ENCODE data around the gene STUM. TPM values are rescaled to one million over a fixed set of nuclear protein-coding genes. Genes with fewer than 3 reads are reported as not detected.
"Not testable (repeated sequence)": the region's sequence is repeated elsewhere in the genome, so short reads cannot be mapped to it uniquely, and the experiment has no call there.

The STUM gene
- total RNA-seq, 2 donors from 2014 or later: not detected

DNA sequence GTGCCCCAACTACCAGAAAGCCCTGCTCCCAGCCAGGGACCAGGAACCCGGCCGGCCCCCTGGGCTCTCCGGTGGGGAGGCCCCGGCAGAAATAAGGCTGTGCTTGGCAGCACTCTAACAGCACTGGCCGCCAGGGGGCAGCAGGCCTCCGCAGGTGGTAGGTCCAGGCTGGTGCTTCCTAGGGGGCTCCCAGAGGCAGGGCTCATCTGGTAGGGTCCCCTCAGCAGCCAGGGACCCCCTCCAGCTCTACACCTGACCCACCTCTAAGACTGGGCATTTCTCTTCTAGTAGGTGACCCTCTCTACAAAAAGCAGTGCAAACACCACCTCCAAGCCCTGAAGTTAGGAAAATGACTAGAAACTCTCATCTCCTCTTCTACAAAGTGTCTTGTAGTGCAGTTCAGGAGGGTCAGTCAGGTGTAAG is 85.6 kb downstream of the STUM start:
- DNase-seq (peak; percentile 82 to 88), ATAC-seq (replicated peaks in 1 of 2) (peak; percentile 78 to 83)
- no peaks in the 10 kb centered on the region for H3K27me3 Mint-ChIP-seq (ENCODE audit: low read depth)
- peak overlapping the region; percentile 5 to 21 for H3K4me3 Mint-ChIP-seq
- H3K9me3 Mint-ChIP-seq: no peaks in the 10 kb centered on the region
- H3K27ac Mint-ChIP-seq: peak overlapping the region; percentile 3
- peaks cover 59% of the 10 kb centered on the region for H3K4me1 Mint-ChIP-seq (ENCODE audit: low read depth)
- H3K36me3 Mint-ChIP-seq (ENCODE audit: insufficient read depth in 2 of 2): peaks cover 5 to 18% of the 10 kb centered on the region in 2 donors

DNA sequence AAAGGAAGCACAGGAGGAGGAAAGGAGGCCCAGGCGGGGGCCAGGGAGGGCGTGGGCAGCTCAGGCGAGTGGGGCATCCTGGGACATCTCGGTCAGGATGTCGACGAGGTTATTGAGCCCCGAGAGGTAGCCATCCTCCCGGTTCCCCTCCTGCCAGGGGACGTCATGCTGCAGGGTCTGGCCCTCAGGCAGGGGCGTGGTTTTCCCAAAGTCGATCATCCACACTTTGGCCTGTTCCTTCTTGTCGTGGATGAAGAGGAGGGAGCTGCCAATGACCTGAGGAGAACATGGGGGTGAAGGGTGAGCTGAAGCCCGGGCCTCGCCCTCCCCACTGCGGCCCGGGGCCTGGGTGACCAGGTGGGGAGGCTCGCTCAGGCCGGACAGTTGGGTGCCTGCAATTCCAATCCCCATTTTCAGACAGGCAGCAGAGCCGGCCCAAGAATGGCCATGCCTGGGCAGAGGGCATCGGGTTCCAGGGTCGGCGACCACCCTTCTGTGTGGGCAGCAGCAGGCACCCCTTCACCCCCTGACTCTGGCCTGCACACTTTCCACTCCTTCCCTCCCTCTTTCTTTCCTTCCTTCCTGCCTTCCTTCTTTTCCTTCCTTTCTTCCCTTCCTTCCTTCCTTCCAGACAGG is 86.2 kb downstream of the STUM start:
- peak in 1 of 2 donors; percentile 1 for DNase-seq
- H3K27ac Mint-ChIP-seq: peak overlapping the region; percentile 68
- H3K27me3 Mint-ChIP-seq (ENCODE audit: low read depth): no peaks in the 10 kb centered on the region
- peaks cover 5 to 18% of the 10 kb centered on the region in 2 donors for H3K36me3 Mint-ChIP-seq (ENCODE audit: insufficient read depth in 2 of 2)
- H3K4me1 Mint-ChIP-seq (ENCODE audit: low read depth): peaks cover 59% of the 10 kb centered on the region
- no peak for ATAC-seq (replicated peaks in 1 of 2)
- H3K4me3 Mint-ChIP-seq: peak overlapping the region; percentile 58 to 70
- H3K9me3 Mint-ChIP-seq: no peaks in the 10 kb centered on the region

DNA sequence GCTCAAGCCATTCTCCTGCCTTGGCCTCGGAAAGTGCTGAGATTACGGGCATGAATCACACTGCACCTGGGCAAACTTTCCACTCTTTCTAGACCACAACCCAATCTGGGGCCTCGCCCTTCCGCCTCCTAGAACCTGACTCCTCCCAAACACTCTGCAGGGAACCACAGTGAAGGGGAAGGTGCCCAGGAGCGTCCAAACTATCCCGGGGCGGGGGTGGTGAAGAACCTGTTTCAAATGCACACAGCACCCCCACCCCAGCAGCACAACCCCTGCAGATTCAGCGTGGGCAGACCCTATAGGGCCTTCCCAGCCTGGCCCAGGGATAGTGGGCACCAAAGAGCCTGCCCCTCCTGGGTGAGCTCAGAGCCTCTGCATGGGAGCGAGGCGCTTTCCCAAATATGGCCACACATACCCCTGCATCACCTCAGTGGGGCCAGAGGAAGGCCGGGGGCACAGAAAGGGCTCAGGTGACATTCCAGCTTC is 86.9 kb downstream of the STUM start:
- no peaks in the 10 kb centered on the region for H3K9me3 Mint-ChIP-seq
- DNase-seq (peak; percentile 39 to 47), ATAC-seq (replicated peaks in 1 of 2) (peak; percentile 65 to 67)
- peaks cover 52% of the 10 kb centered on the region for H3K4me1 Mint-ChIP-seq (ENCODE audit: low read depth)
- peak overlapping the region; percentile 68 for H3K27ac Mint-ChIP-seq
- peak overlapping the region; percentile 58 to 70 for H3K4me3 Mint-ChIP-seq
- peaks cover 5 to 19% of the 10 kb centered on the region in 2 donors for H3K36me3 Mint-ChIP-seq (ENCODE audit: insufficient read depth in 2 of 2)
- H3K27me3 Mint-ChIP-seq (ENCODE audit: low read depth): no peaks in the 10 kb centered on the region

DNA sequence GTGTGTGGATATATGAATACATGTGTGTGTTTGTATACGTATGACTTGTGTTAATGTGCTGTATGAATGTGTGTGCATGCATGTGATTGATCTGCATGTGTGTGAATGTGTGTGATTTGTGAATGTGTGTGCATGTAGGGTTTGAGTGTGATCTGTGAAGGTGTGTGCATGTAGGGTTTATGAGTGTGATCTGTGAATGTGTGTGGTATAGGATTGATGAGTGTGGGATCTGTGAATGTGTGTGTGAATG is 88.2 kb downstream of the STUM start:
- Mint-ChIP-seq H3K9me3 (no peaks in the 10 kb centered on the region), H3K36me3 (ENCODE audit: insufficient read depth in 2 of 2) (peaks cover 5 to 19% of the 10 kb centered on the region in 2 donors), H3K4me1 (ENCODE audit: low read depth) (peaks cover 51% of the 10 kb centered on the region), H3K4me3 (no peak overlapping the region), H3K27ac (no peak overlapping the region), H3K27me3 (ENCODE audit: low read depth) (no peaks in the 10 kb centered on the region)
- ATAC-seq (replicated peaks in 1 of 2) (no peak), DNase-seq (no peak)

DNA sequence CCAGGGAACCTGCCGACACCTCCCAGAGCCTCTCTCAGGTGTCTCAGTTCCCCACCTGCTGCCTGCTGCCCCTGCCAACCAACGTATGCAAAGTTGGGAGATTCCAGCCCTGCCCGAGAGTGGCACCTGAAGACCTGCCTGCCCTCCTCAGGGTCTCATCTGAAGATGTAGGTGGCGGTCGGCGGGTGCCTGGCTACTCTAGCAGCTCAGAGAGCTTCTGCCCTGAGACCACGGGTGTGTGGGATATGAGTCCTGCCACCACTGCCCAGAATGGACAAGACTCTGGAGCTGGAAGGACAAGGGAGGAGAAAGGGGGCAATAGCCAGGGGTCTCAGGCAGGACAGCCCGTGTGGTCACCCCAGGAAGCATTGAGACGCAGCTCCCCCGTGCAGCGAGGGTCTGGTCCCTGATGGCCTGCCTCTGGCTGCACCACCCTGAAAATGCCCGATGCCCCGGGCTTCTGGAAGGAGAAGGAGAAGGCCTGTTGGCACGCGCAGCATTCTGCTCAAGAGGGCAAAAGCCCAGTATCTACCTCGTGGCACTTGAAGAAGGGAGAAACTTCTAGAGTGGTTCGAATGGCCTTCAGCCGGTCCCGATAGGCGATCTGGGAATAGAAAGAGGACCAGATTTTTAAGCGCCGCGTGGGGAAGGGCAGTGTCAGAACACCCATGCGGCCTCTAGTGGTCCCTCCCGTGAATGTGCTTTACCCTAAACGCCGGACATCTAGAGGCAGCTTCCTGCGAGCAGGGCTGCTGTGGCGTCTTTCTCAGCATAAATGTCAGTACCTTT is 88.8 kb downstream of the STUM start:
- H3K4me1 Mint-ChIP-seq (ENCODE audit: low read depth): peaks cover 52% of the 10 kb centered on the region
- no peaks in the 10 kb centered on the region for H3K9me3 Mint-ChIP-seq
- H3K27me3 Mint-ChIP-seq (ENCODE audit: low read depth): no peaks in the 10 kb centered on the region
- no peak for ATAC-seq (replicated peaks in 1 of 2)
- no peak overlapping the region for H3K27ac Mint-ChIP-seq
- no peak overlapping the region for H3K4me3 Mint-ChIP-seq
- H3K36me3 Mint-ChIP-seq (ENCODE audit: insufficient read depth in 2 of 2): peaks cover 7 to 24% of the 10 kb centered on the region in 2 donors
- no peak for DNase-seq

DNA sequence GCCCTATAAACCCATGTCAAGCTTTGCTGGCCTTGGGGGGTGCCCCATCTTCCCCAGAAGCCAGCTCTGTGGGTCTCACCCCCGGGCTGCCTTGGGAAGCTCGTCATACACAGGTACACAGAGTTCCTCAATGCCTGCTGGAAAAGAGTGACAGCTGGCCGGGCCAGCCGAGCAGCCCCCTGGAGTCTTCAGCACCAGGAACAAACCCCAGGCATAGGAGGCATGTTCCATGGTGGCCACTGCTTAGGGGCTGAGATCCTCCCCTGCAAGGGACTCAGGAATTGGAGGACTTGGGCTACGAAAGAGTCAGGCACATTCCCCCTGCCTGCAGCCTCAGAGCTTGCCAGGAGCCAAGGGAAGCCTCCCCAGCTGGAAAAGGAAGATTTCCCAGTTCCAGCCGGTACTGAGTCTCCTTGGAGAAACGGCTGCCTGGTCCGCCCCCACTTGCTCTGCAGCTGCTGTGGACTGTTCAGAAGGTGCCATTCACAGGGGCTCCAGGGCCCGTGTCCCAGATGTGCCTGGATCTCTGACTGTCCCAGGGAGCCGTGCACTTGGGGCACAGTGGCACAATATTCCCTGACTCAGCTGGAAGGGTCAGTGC is 89.5 kb downstream of the STUM start:
- Mint-ChIP-seq H3K27me3 (ENCODE audit: low read depth) (no peaks in the 10 kb centered on the region), H3K9me3 (no peaks in the 10 kb centered on the region), H3K27ac (no peak overlapping the region), H3K36me3 (ENCODE audit: insufficient read depth in 2 of 2) (peaks cover 7 to 23% of the 10 kb centered on the region in 2 donors), H3K4me3 (no peak overlapping the region), H3K4me1 (ENCODE audit: low read depth) (peaks cover 50% of the 10 kb centered on the region)
- DNase-seq (no peak), ATAC-seq (replicated peaks in 1 of 2) (no peak)

DNA sequence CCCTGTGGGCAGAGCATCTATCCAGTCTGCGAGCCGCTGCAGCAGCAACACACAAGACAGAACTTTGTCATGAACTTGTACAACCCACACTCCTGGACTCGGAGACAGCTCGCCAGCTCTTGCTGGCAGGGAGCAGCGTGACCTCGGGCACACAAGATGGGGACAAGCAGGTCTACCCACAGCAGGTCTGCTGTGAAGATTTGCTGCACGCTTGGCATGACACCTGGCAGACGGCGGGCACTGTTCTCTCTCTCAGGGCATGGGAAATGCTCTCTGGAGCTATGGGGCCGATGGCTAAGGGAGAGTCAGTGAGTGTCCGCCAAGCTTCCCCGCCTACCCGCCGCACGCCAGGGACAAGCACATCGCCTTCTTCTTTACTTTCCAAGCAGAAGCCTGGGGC is 90.0 kb downstream of the STUM start:
- peaks cover 50% of the 10 kb centered on the region for H3K4me1 Mint-ChIP-seq (ENCODE audit: low read depth)
- H3K4me3 Mint-ChIP-seq: no peak overlapping the region
- no peak overlapping the region for H3K27ac Mint-ChIP-seq
- DNase-seq (no peak), ATAC-seq (replicated peaks in 1 of 2) (no peak)
- peaks cover 7 to 25% of the 10 kb centered on the region in 2 donors for H3K36me3 Mint-ChIP-seq (ENCODE audit: insufficient read depth in 2 of 2)
- H3K27me3 Mint-ChIP-seq (ENCODE audit: low read depth): no peaks in the 10 kb centered on the region
- H3K9me3 Mint-ChIP-seq: no peaks in the 10 kb centered on the region

DNA sequence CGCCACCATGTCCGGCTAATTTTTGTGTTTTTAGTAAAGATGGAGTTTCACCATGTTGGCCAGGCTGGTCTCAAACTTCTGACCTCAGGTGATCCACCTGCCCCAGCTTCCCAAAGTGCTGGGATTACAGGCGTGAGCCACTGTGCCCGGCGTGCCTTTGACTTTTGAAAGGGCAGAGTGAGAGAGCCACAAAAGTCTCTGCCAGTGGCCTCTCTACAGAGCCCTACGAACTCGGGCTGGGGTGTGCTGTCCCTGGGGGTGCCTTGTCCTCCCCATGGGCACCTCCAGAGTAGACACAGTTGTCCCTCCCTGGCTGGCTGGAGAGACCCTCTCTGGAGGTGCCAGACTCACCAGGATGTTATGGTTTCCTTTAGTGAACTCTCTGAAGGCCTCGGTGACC is 90.6 kb downstream of the STUM start:
- DNase-seq; ATAC-seq (replicated peaks in 1 of 2); H3K27me3 Mint-ChIP-seq (ENCODE audit: low read depth); H3K27ac Mint-ChIP-seq; H3K9me3 Mint-ChIP-seq; H3K4me3 Mint-ChIP-seq: not testable (repeated sequence)
- H3K4me1 Mint-ChIP-seq (ENCODE audit: low read depth): peaks cover 52% of the 10 kb centered on the region
- peaks cover 7 to 25% of the 10 kb centered on the region in 2 donors for H3K36me3 Mint-ChIP-seq (ENCODE audit: insufficient read depth in 2 of 2)

DNA sequence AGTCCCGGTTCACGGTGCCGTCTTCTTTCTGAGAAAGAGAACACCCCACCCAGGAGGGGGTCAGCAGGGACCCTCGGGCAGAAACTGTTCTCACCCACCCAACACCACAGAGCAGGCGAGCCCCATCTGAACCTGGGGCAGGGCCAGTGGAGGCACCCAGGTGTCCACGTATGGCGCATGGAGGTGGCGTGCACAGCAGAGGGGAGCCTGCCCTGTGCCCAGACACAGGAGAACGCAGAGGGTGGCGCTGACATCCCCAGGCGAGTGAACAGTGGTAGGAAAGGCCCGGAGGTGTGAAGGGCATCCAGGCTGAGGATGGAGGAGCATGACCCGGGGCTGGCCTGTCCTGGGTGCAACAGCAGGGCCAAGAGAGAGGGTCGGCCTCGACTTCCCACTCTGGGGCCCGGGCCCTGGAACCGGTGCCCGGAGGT is 91.1 kb downstream of the STUM start:
- no peaks in the 10 kb centered on the region for H3K9me3 Mint-ChIP-seq
- H3K27ac Mint-ChIP-seq: no peak overlapping the region
- ATAC-seq (replicated peaks in 1 of 2) (no peak), DNase-seq (no peak)
- no peak overlapping the region for H3K4me3 Mint-ChIP-seq
- H3K36me3 Mint-ChIP-seq (ENCODE audit: insufficient read depth in 2 of 2): peaks cover 7 to 23% of the 10 kb centered on the region in 2 donors
- H3K4me1 Mint-ChIP-seq (ENCODE audit: low read depth): peaks cover 52% of the 10 kb centered on the region
- H3K27me3 Mint-ChIP-seq (ENCODE audit: low read depth): no peaks in the 10 kb centered on the region

DNA sequence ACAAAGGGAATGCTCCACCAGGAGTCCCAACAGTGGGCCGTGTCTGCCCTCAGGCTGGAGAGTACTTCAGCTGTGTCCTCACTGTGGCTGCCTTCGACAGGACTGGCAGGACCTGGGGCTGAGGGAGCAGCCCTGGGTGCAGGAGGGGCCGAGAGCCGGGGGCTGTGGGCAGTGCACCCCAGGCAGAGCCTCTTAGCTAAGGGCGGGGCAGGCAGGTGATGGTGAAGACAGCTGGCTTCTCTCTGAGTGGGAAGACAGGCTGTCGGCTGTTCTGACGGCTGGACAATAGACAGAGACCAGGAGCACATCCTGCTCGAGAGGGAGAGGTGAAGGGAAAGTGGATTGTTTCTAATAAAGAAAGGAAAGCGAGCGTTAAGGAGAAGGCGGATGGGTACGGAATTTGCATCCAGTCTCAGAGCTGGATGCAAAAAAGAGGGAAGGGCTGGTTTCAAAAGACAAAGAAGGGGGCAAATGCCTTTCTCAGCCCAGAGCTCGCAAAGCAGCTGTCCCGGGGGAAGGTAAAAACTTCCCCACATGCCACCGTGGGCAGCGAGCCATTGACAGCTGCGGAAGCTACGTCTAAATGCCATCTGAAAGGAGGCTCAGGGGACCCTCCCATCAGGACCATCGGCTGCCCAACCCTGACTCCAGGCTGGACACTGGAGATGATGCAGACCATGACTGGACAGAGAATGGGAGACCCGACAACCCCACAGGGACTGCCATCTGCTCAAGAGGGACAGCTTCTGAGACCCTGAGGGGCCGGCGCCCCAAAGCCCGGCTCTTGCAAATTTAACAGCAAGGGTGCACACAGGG is 92.0 kb downstream of the STUM start:
- H3K4me1 Mint-ChIP-seq (ENCODE audit: low read depth): peaks cover 51% of the 10 kb centered on the region
- H3K27ac Mint-ChIP-seq: peak overlapping the region; percentile 54
- no peaks in the 10 kb centered on the region for H3K9me3 Mint-ChIP-seq

DNA sequence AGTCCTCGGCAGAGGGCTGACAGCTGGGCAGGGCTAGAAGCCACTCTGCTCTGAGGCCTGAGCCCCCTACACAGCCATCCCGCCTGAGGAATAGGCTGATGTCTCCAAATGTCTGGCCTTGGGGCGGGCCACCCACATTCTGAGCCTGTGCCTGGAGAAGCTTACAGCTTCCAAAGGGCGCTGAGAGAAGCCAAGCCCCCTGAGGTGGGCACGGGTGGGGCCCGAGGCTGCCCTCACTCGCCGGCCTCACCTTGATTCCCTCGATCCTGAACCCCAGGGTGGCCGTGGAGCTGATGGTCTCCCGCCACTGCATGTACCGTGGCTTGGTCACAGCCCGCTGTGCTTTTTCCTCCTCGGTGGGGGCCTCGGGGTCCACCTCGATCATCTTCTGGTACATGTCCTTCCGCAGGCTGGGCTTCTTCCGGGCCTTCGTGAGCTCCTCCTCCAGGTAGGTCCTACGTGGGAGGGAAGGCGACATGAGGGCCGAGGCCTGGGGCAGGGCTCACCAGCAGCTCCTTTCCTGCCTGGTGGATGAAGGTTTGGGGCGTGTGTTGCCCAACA is 93.2 kb downstream of the STUM start:
- DNase-seq: no peak
- no peak for ATAC-seq (replicated peaks in 1 of 2)
- no peaks in the 10 kb centered on the region for H3K27me3 Mint-ChIP-seq (ENCODE audit: low read depth)
- no peak overlapping the region for H3K4me3 Mint-ChIP-seq
- peaks cover 4 to 23% of the 10 kb centered on the region in 2 donors for H3K36me3 Mint-ChIP-seq (ENCODE audit: insufficient read depth in 2 of 2)
- H3K4me1 Mint-ChIP-seq (ENCODE audit: low read depth): peaks cover 52% of the 10 kb centered on the region
- no peak overlapping the region for H3K27ac Mint-ChIP-seq
- no peaks in the 10 kb centered on the region for H3K9me3 Mint-ChIP-seq

More for the DNA sequence above, 92.0 kb downstream of the STUM start:
- DNase-seq: no peak
- H3K36me3 Mint-ChIP-seq (ENCODE audit: insufficient read depth in 2 of 2): peaks cover 5 to 19% of the 10 kb centered on the region in 2 donors
- no peak for ATAC-seq (replicated peaks in 1 of 2)
- H3K27me3 Mint-ChIP-seq (ENCODE audit: low read depth): no peaks in the 10 kb centered on the region
- H3K4me3 Mint-ChIP-seq: no peak overlapping the region

DNA sequence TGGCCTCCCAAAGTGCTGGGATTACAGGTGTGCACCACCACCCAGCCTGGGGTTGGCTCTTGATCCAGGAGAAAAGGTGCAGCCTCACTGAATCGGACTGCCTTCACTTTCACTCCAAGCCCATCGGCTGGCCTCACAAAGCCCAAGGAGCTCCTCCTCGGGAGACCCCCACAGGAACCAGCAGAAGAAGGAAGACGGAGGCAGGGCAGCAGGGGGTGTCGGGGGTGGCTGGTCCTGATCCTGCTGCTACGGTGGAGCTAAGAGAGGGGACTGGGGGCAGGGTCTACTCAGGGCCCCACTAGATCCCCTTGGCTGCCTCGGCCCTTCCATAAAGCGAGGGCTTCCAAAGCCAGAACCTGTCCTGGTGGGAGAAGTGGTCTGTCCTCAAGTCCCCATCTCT is 93.9 kb downstream of the STUM start:
- no peaks in the 10 kb centered on the region for H3K9me3 Mint-ChIP-seq
- H3K4me1 Mint-ChIP-seq (ENCODE audit: low read depth): peaks cover 52% of the 10 kb centered on the region
- H3K4me3 Mint-ChIP-seq: peak overlapping the region in 1 of 2 donors; percentile 87
- no peak for DNase-seq
- no peak for ATAC-seq (replicated peaks in 1 of 2)
- H3K27ac Mint-ChIP-seq: no peak overlapping the region
- no peaks in the 10 kb centered on the region for H3K27me3 Mint-ChIP-seq (ENCODE audit: low read depth)
- H3K36me3 Mint-ChIP-seq (ENCODE audit: insufficient read depth in 2 of 2): peaks cover 4 to 24% of the 10 kb centered on the region in 2 donors

All from activated T-cell treated with anti-CD3 and anti-CD28 coated beads, Interleukin-2, amount 50 U/mL, for 72 hours (primary cell).